Measurements from ENCODE around the gene SAPCD2.

Gene SAPCD2

GRCh38 chr9:137020771-137021567 is 49.4 kb downstream of the SAPCD2 start:
- Histone ChIP-seq H3K4me2 (ENCODE audit: low read length) (no peak overlapping the region), H3K27me3 (ENCODE audit: control insufficient read depth, insufficient read depth, low read length) (no peaks in the 10 kb centered on the region), H3K4me1 (ENCODE audit: control insufficient read depth, insufficient read depth, low read length) (peaks cover 20% of the 10 kb centered on the region), H3K9ac (ENCODE audit: low read depth, low read length) (no peak overlapping the region), H3K36me3 (ENCODE audit: insufficient read depth, low read length) (peaks cover 8% of the 10 kb centered on the region), H3K4me3 (ENCODE audit: low read length) (no peak overlapping the region), H3K9me3 (replicated peaks; ENCODE audit: low read length) (no peaks in the 10 kb centered on the region)

- Histone ChIP-seq H3K4me2 (ENCODE audit: low read length) (no peak overlapping the region), H3K4me1 (ENCODE audit: control insufficient read depth, insufficient read depth, low read length) (peaks cover 11% of the 10 kb centered on the region), H3K36me3 (ENCODE audit: insufficient read depth, low read length) (peaks cover 9% of the 10 kb centered on the region), H3K27me3 (ENCODE audit: control insufficient read depth, insufficient read depth, low read length) (no peaks in the 10 kb centered on the region), H3K9ac (ENCODE audit: low read depth, low read length) (no peak overlapping the region), H3K4me3 (ENCODE audit: low read length) (no peak overlapping the region), H3K9me3 (replicated peaks; ENCODE audit: low read length) (no peaks in the 10 kb centered on the region)
These were observed 50.3 kb downstream of the SAPCD2 start for GRCh38 chr9:137019891-137020683.

GRCh38 chr9:137018761-137019559 is 51.4 kb downstream of the SAPCD2 start:
- H3K4me3 ChIP-seq (ENCODE audit: low read length), result no peak overlapping the region
- H3K9me3 ChIP-seq (replicated peaks; ENCODE audit: low read length), result no peaks in the 10 kb centered on the region
- no peak overlapping the region for H3K9ac ChIP-seq (ENCODE audit: low read depth, low read length)
- H3K36me3 ChIP-seq (ENCODE audit: insufficient read depth, low read length), result peaks cover 9% of the 10 kb centered on the region
- H3K4me2 ChIP-seq (ENCODE audit: low read length), result no peak overlapping the region
- no peaks in the 10 kb centered on the region for H3K27me3 ChIP-seq (ENCODE audit: control insufficient read depth, insufficient read depth, low read length)
- peaks cover 10% of the 10 kb centered on the region for H3K4me1 ChIP-seq (ENCODE audit: control insufficient read depth, insufficient read depth, low read length)

GRCh38 chr9:137017791-137018497 is 52.4 kb downstream of the SAPCD2 start:
- no peak overlapping the region for H3K9ac ChIP-seq (ENCODE audit: low read depth, low read length)
- H3K4me1 ChIP-seq (ENCODE audit: control insufficient read depth, insufficient read depth, low read length), result peaks cover 2% of the 10 kb centered on the region
- no peak overlapping the region for H3K4me3 ChIP-seq (ENCODE audit: low read length)
- H3K27me3 ChIP-seq (ENCODE audit: control insufficient read depth, insufficient read depth, low read length), result no peaks in the 10 kb centered on the region
- H3K4me2 ChIP-seq (ENCODE audit: low read length), result no peak overlapping the region
- H3K36me3 ChIP-seq (ENCODE audit: insufficient read depth, low read length), result peaks cover 9% of the 10 kb centered on the region
- H3K9me3 ChIP-seq (replicated peaks; ENCODE audit: low read length), result no peaks in the 10 kb centered on the region

GRCh38 chr9:137017071-137017470 is 53.3 kb downstream of the SAPCD2 start:
- Histone ChIP-seq H3K4me3 (ENCODE audit: low read length) (no peak overlapping the region), H3K9me3 (replicated peaks; ENCODE audit: low read length) (no peaks in the 10 kb centered on the region), H3K4me2 (ENCODE audit: low read length) (no peak overlapping the region), H3K4me1 (ENCODE audit: control insufficient read depth, insufficient read depth, low read length) (no peaks in the 10 kb centered on the region), H3K9ac (ENCODE audit: low read depth, low read length) (no peak overlapping the region), H3K27me3 (ENCODE audit: control insufficient read depth, insufficient read depth, low read length) (no peaks in the 10 kb centered on the region), H3K36me3 (ENCODE audit: insufficient read depth, low read length) (peaks cover 9% of the 10 kb centered on the region)

GRCh38 chr9:137016436-137016835 is 53.9 kb downstream of the SAPCD2 start:
- H3K9me3 ChIP-seq (replicated peaks; ENCODE audit: low read length), result no peaks in the 10 kb centered on the region
- no peak overlapping the region for H3K9ac ChIP-seq (ENCODE audit: low read depth, low read length)
- H3K4me2 ChIP-seq (ENCODE audit: low read length), result no peak overlapping the region
- no peaks in the 10 kb centered on the region for H3K27me3 ChIP-seq (ENCODE audit: control insufficient read depth, insufficient read depth, low read length)
- no peak overlapping the region for H3K4me3 ChIP-seq (ENCODE audit: low read length)
- H3K36me3 ChIP-seq (ENCODE audit: insufficient read depth, low read length), result peaks cover 9% of the 10 kb centered on the region
- no peaks in the 10 kb centered on the region for H3K4me1 ChIP-seq (ENCODE audit: control insufficient read depth, insufficient read depth, low read length)

GRCh38 chr9:137015976-137016375 is 54.4 kb downstream of the SAPCD2 start:
- H3K4me2 ChIP-seq (ENCODE audit: low read length), result no peak overlapping the region
- no peaks in the 10 kb centered on the region for H3K4me1 ChIP-seq (ENCODE audit: control insufficient read depth, insufficient read depth, low read length)
- no peaks in the 10 kb centered on the region for H3K27me3 ChIP-seq (ENCODE audit: control insufficient read depth, insufficient read depth, low read length)
- H3K9me3 ChIP-seq (replicated peaks; ENCODE audit: low read length), result no peaks in the 10 kb centered on the region
- H3K36me3 ChIP-seq (ENCODE audit: insufficient read depth, low read length), result peaks cover 9% of the 10 kb centered on the region
- no peak overlapping the region for H3K4me3 ChIP-seq (ENCODE audit: low read length)
- no peak overlapping the region for H3K9ac ChIP-seq (ENCODE audit: low read depth, low read length)

GRCh38 chr9:137015540-137015930 is 54.8 kb downstream of the SAPCD2 start:
- H3K9me3 ChIP-seq (replicated peaks; ENCODE audit: low read length), result no peaks in the 10 kb centered on the region
- H3K9ac ChIP-seq (ENCODE audit: low read depth, low read length), result no peak overlapping the region
- no peaks in the 10 kb centered on the region for H3K4me1 ChIP-seq (ENCODE audit: control insufficient read depth, insufficient read depth, low read length)
- H3K4me3 ChIP-seq (ENCODE audit: low read length), result no peak overlapping the region
- peaks cover 9% of the 10 kb centered on the region for H3K36me3 ChIP-seq (ENCODE audit: insufficient read depth, low read length)
- H3K4me2 ChIP-seq (ENCODE audit: low read length), result no peak overlapping the region
- H3K27me3 ChIP-seq (ENCODE audit: control insufficient read depth, insufficient read depth, low read length), result no peaks in the 10 kb centered on the region

- Histone ChIP-seq H3K4me1 (ENCODE audit: control insufficient read depth, insufficient read depth, low read length) (no peaks in the 10 kb centered on the region), H3K4me2 (ENCODE audit: low read length) (no peak overlapping the region), H3K36me3 (ENCODE audit: insufficient read depth, low read length) (peaks cover 9% of the 10 kb centered on the region), H3K4me3 (ENCODE audit: low read length) (no peak overlapping the region), H3K27me3 (ENCODE audit: control insufficient read depth, insufficient read depth, low read length) (no peaks in the 10 kb centered on the region), H3K9ac (ENCODE audit: low read depth, low read length) (no peak overlapping the region), H3K9me3 (replicated peaks; ENCODE audit: low read length) (no peaks in the 10 kb centered on the region)
These were observed 55.4 kb downstream of the SAPCD2 start for GRCh38 chr9:137014776-137015539.

- Histone ChIP-seq H3K9me3 (replicated peaks; ENCODE audit: low read length) (no peaks in the 10 kb centered on the region), H3K9ac (ENCODE audit: low read depth, low read length) (no peak overlapping the region), H3K36me3 (ENCODE audit: insufficient read depth, low read length) (peaks cover 12% of the 10 kb centered on the region), H3K4me2 (ENCODE audit: low read length) (no peak overlapping the region), H3K27me3 (ENCODE audit: control insufficient read depth, insufficient read depth, low read length) (no peaks in the 10 kb centered on the region), H3K4me3 (ENCODE audit: low read length) (no peak overlapping the region), H3K4me1 (ENCODE audit: control insufficient read depth, insufficient read depth, low read length) (no peaks in the 10 kb centered on the region)
These were observed 56.2 kb downstream of the SAPCD2 start for GRCh38 chr9:137014166-137014565.

All from skeletal muscle satellite cell (primary cell).